GM18511 (cell line): Measurements from ENCODE around the gene GPC5.

ENCODE experiments used
- ATAC-seq: cut with Tn5 transposase; IDR thresholded peaks from one replicate; pipeline ENCODE4 v1.9.1; 2021; ENCODE audit warnings: mild to moderate bottlenecking, moderate library complexity; ENCODE audit not compliant: unreplicated experiment

The GPC5 gene

DNA sequence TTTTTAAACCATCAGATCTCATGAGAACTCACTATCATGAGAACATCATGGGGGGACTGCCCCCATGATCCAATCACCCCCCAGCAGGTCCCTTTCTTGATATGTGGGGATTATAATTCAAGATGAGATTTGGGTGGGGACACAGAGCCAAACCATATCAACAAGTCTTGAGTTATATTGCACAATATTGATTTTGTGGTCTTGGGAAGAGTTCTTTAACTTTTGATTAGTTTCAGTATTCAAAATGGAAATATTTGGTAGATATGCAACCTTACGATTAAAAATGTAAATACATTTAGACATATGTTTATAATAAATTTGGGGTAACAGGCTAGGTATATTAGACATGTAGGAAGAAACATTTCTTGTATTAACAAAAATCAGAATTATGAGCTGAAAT lies 188.2 kb downstream of the GPC5 start:
- no peak for ATAC-seq

DNA sequence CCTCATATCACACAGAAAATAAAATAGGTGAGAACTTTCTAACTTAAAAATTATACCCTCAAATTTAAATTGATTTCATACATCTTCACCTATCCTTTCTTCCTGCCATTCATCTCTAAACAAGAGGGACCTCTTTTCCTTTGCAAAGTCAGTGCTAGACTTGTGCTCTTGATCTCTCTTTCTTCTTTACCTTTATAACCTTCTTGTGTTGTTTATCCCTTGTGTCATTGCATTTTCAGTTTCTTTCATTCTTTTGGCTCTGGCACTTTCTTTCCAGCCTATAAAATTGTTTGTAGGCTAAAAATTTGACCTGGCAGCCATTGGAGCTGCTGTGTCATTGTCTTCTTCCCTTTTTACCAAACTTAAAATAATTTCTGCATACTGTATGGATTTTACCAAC lies 190.1 kb downstream of the GPC5 start:
- ATAC-seq = no peak

DNA sequence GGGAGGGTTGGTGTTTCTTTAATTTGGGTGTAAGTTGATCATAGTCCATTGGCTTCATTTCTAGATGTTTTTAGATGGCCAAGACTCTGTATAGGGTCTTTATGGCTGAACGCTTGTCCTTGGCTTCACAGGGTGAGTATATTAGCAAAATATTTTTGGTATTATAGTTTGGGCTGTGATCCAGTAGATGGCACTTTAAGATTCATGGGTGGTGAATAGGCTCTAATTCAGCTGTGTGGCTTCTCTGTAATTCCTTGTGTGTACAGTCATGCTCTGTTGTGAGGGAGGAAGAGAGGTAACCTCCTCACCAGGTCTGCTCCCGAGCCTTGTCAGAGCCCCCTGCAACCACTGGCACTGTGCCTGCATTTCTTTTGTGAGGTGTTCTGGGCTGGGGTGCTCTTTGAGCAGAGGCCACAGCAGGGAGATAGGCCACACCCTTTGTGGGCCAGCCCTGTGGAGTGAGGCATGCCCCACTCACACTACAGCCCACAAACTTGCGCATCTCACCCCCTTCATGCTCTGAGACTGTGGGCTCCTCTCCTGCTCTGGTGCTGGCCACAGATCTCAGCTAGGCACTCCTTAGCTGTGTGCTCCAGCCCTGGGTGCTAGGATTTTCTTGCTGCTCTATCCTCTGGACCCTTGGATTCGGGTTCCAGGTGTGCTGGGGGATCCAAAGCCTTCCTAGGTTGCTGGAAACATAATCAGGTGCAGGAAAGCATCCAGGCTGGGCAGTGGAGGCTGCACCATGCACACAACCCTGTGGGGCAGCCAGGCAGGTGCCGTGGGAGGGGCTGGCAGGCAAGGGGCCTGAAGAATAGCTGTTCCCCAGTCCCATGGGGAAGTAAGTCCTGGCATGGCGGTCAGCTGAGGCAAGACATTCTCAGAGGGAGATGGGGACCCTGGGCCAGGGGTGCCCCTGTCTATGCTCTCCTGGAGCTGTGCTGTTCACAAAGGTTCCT lies 193.9 kb downstream of the GPC5 start:
- no peak for ATAC-seq

DNA sequence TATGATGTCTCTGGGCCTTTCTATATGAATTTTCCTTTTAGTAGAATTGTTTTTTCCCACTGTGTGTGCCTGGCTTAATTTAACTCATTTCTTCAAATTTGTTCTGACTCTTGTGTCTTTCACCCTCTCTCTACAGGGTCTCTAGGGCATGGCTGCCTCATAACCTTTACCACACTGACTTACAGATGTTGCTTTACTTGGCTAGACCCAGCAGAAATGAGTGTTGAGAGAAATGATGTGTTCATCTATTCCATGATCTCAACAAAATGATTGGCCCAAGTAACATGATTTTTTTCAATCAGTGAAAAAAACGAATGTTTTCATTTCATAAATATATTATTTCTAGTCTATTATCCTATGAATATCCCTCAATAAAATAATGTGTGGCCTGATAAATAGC lies 195.0 kb downstream of the GPC5 start:
- ATAC-seq = no peak

DNA sequence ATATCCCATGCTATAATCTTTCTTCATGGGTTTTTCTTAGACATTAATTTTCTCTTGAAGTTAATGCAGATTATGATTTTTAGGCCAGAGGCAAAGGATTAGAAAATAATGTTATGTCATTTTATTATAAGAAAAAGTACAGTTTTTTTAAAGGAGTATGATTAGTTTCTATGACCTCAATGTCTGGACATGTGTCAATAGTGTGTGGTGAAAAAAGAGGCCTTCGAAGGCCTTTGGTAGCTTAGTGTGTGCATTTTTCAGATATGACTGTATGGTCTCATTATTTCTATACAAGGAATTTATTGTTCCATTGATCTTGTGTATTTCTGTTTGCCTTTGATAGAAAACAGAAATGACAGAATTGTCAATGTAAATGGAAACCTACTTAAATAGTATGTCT lies 195.6 kb downstream of the GPC5 start:
- ATAC-seq = no peak

DNA sequence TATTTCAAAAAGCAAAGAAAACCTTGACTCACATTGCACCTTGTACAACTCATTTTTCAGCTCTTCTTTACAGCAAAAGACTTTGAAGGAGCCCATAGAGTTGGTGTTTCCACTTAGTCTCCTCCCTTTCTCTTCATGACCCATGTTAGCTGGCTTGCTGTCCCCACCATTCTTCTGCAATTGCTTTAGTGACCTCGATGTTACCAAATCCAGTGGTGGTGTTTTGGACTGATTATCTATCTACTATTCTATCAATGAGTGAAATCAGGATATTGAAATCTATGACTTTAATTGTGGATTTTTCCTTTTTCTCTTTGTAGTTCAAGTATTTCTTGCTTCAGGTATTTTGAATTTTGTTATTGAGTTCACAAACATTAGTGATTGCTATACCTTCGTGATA lies 197.3 kb downstream of the GPC5 start:
- ATAC-seq = no peak

DNA sequence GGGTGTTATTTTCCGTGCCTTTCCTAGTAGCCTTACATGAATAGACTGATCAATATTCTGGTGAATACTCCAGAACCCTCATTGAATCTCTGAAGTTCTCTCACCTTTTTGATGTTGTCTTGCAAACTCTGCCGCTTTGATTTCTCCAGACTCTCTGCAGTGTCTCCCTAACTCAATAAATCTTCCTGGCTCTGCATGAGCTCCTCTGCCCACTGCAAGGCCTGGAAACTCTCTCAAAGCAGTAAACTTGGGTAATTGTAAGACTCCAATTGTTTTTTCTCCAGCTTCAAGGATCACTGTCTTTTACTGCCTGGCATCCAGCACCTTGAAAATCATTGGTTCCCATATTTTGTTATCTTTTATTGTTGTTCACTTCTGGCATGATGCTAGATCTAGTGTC lies 198.4 kb downstream of the GPC5 start:
- no peak for ATAC-seq

DNA sequence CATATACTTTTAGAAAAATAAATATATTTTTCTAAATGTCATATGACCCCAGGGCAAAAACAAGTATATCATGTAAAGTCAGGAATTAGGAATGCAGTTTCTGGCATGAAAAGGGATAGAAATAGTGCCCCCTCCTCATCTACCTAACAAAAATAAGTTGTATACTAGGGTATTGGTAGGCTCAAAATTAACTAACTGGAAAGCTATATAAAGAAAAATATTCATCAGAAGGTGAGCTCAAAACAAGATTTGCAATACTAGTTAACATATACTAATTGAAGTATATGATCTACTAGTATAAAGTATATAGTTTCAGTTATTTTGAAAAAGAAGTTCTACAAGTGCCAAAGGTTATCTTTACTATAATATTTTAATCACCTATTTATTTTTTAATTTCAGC lies 200.2 kb downstream of the GPC5 start:
- no peak for ATAC-seq

DNA sequence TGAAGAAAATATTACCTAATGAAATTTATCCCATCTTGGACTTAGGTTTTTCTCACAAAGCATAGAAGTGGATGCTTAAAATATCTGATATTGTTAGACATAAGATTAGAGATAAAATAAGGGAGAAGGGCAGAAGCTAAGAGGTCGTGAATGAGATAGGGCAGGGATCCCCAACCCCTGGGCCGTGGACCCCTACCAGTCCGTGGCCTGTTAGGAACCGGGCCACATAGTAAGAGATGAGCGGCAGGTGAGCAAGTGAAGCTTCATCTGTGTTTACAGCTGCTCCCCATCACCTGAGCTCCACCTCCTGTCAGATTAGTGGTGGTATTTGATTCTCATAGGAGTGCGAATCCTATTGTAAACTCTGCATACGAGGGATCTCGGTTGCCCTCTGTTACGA lies 202.9 kb downstream of the GPC5 start:
- ATAC-seq = no peak

DNA sequence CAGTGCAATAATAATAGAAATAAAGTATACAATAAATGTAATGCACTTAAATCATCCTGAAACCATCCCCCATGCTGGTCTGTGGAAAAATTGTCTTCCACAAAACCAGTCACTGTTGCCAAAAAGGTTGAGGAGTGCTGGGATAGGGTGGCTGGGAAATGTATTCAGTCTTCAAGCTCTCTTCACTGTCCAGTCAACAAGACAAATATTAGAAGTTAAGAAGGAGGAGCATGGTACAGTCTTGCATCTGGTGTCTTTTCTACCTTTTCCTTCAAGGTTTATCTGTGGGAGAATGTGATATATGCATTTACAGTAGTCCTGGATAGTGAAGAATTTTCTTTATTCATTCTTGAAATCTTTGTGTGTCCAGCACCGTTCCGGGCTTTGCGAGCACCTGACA lies 203.4 kb downstream of the GPC5 start:
- ATAC-seq = no peak

DNA sequence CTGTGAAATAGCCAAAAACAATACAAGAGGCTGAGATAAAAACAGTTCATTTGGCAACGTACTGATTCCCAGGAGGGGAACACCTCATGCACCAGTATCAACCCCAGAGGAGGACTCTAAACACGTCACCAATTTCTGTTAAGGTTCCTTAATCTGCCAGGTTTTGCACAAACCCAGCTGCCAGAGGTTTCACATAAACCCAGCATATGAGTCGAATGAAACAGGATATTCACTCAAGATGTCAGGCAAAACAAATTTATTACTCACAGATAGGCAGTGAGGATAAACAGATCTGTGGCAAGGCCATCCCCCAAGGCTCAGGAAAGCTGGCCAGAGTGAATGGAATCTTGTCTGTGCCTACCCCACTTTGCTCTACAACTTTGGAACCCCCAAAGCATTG lies 210.9 kb downstream of the GPC5 start:
- peak; percentile 81 for ATAC-seq

DNA sequence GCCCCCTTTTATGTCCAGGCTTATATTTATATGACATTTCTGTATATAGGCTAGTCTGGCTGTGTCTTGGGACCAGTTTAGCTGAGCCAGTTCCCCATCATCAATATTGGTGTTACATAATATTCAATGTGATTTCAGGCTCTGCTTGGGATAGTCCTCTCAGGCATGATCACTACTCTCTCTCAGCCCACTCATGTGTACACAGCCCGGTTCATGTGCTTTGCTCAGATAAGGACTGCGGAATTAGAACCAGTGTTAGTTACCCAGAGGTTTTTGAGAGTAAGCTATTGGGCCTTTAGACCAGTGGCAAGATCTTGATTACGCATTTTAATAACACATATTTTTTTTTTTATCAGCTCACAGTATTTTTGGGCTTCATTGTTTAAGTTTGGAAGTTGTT lies 219.9 kb downstream of the GPC5 start:
- no peak for ATAC-seq

DNA sequence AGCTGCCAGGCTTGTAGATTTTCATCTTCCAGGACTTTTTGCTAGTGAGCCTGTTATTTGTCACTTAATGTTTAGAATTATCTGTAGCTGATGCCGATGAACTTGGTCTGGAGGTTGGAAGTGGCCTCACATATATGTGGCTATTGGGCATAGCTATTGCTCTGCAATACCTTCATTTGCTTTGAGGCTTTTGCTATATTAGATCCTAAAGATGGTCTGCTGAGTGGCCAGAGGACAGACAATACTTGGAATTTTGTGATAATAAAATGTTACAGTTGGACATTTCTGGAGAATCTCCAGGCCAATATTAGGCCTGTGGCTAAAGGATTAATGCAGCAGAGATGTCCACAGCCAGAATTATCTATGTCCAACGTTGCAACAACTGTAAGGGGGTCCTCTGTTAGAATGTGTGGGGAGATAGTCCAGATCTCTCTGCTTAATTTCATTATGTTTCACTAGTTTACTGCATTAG lies 222.3 kb downstream of the GPC5 start:
- no peak for ATAC-seq

DNA sequence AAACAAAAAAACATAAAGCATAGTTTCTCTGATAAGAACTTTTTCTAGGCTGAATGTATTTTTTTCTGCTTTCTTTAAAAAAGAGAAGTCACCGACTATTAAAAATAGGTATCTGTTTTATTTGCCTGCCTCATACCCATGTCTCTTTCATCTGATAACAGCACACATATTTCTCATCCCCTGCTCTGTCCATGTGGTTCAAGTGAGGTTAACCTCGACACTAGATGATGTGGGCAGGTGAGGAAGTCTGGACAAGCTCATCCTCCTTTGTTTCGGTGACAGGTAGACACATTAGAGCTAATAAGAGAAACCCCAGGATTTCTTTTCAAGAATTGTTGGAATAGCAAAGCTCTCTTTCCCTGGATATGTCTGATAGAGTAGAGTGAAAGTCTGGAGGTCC lies 222.7 kb downstream of the GPC5 start:
- no peak for ATAC-seq

DNA sequence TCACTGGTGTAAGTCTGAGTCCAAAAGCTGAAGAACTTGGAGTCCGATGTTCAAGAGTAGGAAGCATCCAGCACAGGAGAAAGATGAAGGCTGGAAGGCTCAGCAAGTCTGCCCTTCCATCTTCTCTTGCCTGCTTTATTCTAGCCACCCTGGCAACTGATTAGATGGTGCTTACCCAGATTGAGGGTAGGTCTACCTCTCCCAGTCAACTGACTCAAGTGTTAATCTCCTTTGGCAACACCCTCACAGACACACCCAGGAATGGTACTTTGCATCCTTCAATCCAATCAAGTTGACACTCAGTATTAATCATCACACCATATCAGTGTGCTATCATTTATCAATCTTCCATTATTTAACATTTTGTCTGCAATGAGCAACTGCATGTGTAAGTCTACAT lies 223.5 kb downstream of the GPC5 start:
- ATAC-seq = no peak

DNA sequence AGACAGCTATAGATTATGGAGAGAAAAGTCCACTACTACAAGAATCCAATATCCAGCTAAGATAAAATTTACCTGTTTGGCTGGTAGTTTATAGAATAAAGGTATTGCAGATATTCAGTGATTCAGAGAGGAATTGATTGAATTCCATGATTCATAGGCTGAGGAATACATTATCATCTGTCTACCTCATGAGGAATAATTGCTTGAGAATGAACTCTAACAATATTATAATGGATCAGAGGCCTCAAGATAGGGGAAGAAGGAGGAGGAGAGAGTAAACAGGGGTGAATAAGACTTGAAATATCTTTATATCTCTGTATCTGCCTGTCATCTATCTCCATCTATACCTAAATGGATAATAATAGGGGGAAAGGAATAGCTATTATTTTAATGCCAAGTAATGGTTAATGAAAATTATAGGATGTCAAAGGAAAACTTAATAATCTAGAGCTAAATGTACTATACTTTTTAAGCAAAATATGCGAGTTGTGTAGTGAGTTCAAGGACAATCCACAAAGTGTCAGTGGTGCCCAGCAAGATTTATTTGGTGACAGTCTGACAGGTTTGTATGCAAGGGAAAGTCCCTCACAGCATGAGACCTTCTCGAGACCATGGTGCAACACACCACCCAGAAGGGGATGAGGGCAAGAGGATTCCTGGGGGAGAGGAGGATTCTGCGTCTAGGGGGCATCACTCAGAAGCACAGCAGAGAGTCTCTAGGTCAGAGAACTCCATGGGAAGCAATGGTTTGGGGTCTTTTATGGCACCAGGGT lies 224.5 kb downstream of the GPC5 start:
- no peak for ATAC-seq

DNA sequence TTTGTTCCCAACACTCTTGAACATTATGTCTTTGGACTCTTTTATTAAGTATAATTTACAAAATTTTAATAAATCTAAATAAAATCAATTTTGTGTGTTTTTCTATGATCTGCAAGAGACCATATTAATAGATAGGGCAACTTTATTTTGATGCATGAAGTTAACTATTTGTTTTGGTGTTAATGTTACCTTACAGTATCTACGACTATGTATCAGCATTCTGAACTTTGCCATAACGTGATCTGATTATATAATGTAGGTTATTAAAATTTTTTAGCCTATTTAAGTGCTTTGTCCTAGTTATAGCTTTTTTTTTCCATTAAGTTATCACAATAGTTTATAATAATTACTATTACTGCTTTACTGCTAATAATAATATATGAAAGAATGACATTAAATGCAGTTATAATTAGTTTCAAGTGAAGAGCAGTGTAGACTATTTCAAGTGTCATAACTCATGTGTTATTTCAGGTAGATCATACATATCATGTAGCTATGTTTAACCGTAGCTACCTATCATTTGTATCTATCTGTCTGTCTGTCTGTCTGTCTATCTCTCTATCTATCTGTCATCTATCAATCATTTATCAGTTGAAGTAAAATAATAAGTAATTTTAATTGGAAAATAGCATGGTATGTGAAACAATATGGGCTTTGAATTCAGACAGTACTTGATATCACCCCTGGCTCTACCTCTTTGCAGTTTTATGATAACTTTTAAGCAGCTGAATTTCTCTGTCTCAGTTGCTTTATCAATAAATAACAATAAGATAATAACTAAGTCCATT lies 229.7 kb downstream of the GPC5 start:
- no peak for ATAC-seq

DNA sequence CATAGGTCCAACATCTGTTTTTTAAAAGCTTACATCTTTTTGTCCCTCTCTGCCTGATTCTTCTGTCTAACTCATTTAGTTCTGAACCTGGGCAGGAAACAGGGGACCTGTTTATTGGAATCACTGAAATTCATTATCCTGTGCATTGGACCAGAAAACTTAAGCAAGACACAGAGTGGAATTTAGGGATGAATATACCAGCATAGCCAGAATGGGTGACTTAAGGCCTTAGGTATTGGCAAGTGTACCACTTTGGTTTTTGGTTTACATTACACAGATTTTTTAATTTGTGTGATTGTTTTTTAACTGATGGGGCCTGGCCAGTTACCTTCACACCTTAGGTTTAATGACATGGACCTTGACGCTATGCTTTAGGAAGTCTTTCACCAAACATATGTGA lies 232.5 kb downstream of the GPC5 start:
- no peak for ATAC-seq

DNA sequence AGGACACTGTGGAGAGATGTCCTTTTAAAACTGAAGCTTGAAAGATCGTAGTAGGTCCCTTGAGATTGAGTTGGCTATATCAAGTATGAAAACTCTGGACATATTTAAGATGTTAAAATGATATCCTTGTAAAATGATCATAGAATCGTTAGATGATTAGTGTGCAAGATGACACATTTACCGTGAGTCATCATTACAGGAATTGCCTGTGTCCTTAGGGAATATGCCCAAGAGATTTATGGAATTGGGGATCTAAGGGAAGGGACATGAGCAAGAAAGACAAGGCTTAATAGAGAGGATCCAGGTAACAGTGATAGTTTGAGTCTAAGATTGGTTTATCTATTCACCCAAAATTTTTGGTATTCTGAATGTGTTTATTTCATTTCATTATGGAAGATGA lies 233.7 kb downstream of the GPC5 start:
- no peak for ATAC-seq

DNA sequence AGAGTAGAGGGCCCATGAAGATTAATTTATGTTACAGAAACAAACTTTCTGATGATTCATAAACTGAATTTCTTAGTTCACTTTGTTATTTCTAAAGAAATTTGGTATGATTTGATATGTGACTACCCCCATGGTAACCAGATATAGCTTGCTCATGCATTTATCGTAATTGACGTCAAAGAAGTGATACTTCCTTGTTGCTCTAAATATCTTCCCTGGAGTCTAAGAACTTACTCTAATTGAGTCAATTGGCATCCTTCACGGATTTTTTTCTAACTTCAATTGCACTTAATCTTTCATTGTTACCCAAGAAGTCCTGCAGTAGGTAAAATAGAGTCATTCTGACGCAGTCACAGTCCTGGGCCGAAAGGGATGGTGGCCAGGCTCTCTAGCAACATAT lies 240.9 kb downstream of the GPC5 start:
- ATAC-seq = no peak

DNA sequence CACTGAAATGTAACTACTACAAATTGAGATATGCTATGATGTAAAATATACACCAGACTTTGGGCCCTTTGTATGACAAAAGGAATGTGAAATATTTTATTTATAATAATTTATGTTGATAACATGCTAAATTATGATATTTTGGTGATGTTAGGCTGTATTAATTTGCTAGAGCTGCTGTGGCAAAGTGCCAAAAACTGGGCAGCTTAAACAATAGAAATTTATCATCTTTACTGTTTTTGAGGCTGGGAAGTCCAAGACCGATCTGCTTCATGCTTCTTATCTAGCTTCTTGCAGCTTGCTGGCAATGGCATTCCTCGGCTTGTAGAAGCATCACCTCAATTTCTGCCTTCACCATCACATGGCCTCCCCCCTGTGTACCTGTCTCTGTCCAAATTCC lies 245.0 kb downstream of the GPC5 start:
- ATAC-seq = no peak
